Activated CD4-positive, alpha-beta T cell treated with anti-CD3 and anti-CD28 coated beads for 48 hours (primary cell): Measurements from ENCODE around the gene SPINT2.
"Not testable (repeated sequence)": the region's sequence is repeated elsewhere in the genome, so short reads cannot be mapped to it uniquely, and the experiment has no call there.

Source experiments
- DNase-seq: peaks from one replicate; pipeline ENCODE4 v3.0.0-alpha.2; 2020

The SPINT2 gene

GRCh38 chr19:38243279-38243673, 21.1 kb upstream of the SPINT2 start:
- no peak for DNase-seq

- no peak for DNase-seq
These were observed 18.4 kb upstream of the SPINT2 start for GRCh38 chr19:38245826-38246498.

- DNase-seq: no peak
These were observed 17.2 kb upstream of the SPINT2 start for GRCh38 chr19:38247126-38247525.

- no peak for DNase-seq
These were observed 16.6 kb upstream of the SPINT2 start for GRCh38 chr19:38247734-38248268.

GRCh38 chr19:38248421-38248820, 16.0 kb upstream of the SPINT2 start:
- DNase-seq: no peak

GRCh38 chr19:38250428-38250820, 13.9 kb upstream of the SPINT2 start:
- no peak for DNase-seq

GRCh38 chr19:38250821-38251563, 13.4 kb upstream of the SPINT2 start:
- no peak for DNase-seq

GRCh38 chr19:38251564-38252051, 12.8 kb upstream of the SPINT2 start:
- no peak for DNase-seq

- no peak for DNase-seq
These were observed 12.0 kb upstream of the SPINT2 start for GRCh38 chr19:38252385-38252784.

GRCh38 chr19:38252941-38253691, 11.3 kb upstream of the SPINT2 start:
- no peak for DNase-seq

- DNase-seq: no peak
These were observed 10.6 kb upstream of the SPINT2 start for GRCh38 chr19:38253788-38254187.

- no peak for DNase-seq
These were observed 8.9 kb upstream of the SPINT2 start for GRCh38 chr19:38255383-38256014.

GRCh38 chr19:38261942-38262341, 2.4 kb upstream of the SPINT2 start:
- not testable (repeated sequence) for DNase-seq

GRCh38 chr19:38262585-38263268, 1.6 kb upstream of the SPINT2 start:
- no peak for DNase-seq

- peak; percentile 89 for DNase-seq
These were observed 486 bp upstream of the SPINT2 start for GRCh38 chr19:38263689-38264485.

GRCh38 chr19:38265213-38265861, 964 bp downstream of the SPINT2 start:
- DNase-seq: no peak

GRCh38 chr19:38265921-38266429, 1.6 kb downstream of the SPINT2 start:
- DNase-seq: no peak

- DNase-seq: no peak
These were observed 2.7 kb downstream of the SPINT2 start for GRCh38 chr19:38266981-38267597.

GRCh38 chr19:38267761-38268483, 3.5 kb downstream of the SPINT2 start:
- no peak for DNase-seq
